Panc1 (cell line): ENCODE data around the gene INHBB. TPM values are rescaled to one million over a fixed set of nuclear protein-coding genes. Genes with fewer than 3 reads are reported as not detected.
"Not testable (repeated sequence)": the region's sequence is repeated elsewhere in the genome, so short reads cannot be mapped to it uniquely, and the experiment has no call there.

Experiments used
- ATAC-seq: fragments of 200-7000 bp; cut with Tn5 transposase; 2 replicates; pipeline ENCODE4 v1.9.1; 2020; ENCODE audit warnings: mild to moderate bottlenecking, moderate library complexity
- BruUV-seq: library from RNA; stranded (reverse); fragments of 400-500 nt; replicated peaks from 2 replicates; lab custom pipeline; 2021; lab: Mats Ljungman, UMichigan
- CTCF ChIA-PET: fragments of 300-600 bp; sonication (Branson Sonifier 250); formaldehyde crosslinking; loops from one replicate; lab custom pipeline; 2022; ENCODE audit warnings: antibody characterized with exemption; lab: Charles Lee
- POLR2A ChIA-PET: fragments of 300-600 bp; sonication (Branson Sonifier 250); formaldehyde crosslinking; loops from one replicate; lab custom pipeline; 2022; ENCODE audit warnings: antibody characterized with exemption; lab: Charles Lee
- DNase-seq: peaks from one replicate; pipeline ENCODE4 v3.0.0-alpha.2; 2010; ENCODE audit warnings: low read depth, low spot score
- H3K27ac ChIP-seq: 2 replicates; pipeline ENCODE4 v1.5.1; 2011; ENCODE audit warnings: mild to moderate bottlenecking, low read length, inconsistent platforms
- H3K27me3 ChIP-seq: fragments of 200-500 bp; sonication (Bioruptor generic); 2 replicates; pipeline ENCODE4 v1.6.0; 2014; ENCODE audit warnings: low read length, inconsistent platforms; ENCODE audit not compliant: control insufficient read depth, insufficient read depth
- H3K36me3 ChIP-seq: fragments of 200-500 bp; sonication (Bioruptor generic); 2 replicates; pipeline ENCODE4 v1.5.1; 2014; ENCODE audit warnings: inconsistent platforms, mild to moderate bottlenecking, low read length, moderate library complexity; ENCODE audit not compliant: control insufficient read depth, insufficient read depth
- H3K4me1 ChIP-seq: 2 replicates; pipeline ENCODE4 v1.5.1; 2011; ENCODE audit warnings: inconsistent platforms, mild to moderate bottlenecking, low read length, moderate library complexity; ENCODE audit not compliant: control insufficient read depth, insufficient read depth
- H3K4me3 ChIP-seq, 2 experiments: 2 replicates each; pipeline ENCODE4 v1.5.1; 2011 to 2012; ENCODE audit warnings: low read depth in 2 of 2, low read length in 2 of 2, mild to moderate bottlenecking in 2 of 2, inconsistent platforms in 1 of 2, moderate library complexity in 1 of 2
- H3K9me3 ChIP-seq: fragments of 200-500 bp; sonication (Bioruptor generic); 2 replicates; pipeline ENCODE4 v1.5.1; 2014; ENCODE audit warnings: low read depth, mild to moderate bottlenecking, inconsistent platforms, low read length, moderate library complexity; ENCODE audit not compliant: control insufficient read depth, insufficient read depth
- POLR2AphosphoS5 ChIP-seq: IDR thresholded peaks from 2 replicates; pipeline ENCODE4 v1.6.1; 2012; ENCODE audit warnings: mild to moderate bottlenecking, low read depth, low read length, moderate library complexity
- SIN3A ChIP-seq: IDR thresholded peaks from 2 replicates; pipeline ENCODE4 v1.6.1; 2012; ENCODE audit warnings: low read depth, mild to moderate bottlenecking, low read length, moderate library complexity, borderline replicate concordance; ENCODE audit not compliant: insufficient read depth
- TCF7L2 ChIP-seq: IDR thresholded peaks from 2 replicates; pipeline ENCODE4 v1.6.1; 2011; ENCODE audit warnings: mild to moderate bottlenecking, low read depth, low read length, inconsistent platforms
- in situ Hi-C: cut with HindIII; loops from 2 replicates; pipeline ENCODE4 v1.10.0; 2016; ENCODE audit warnings: low sequenced_read_pairs, low pct_unique_long_range_greater_than_20kb
- intact Hi-C: fragments of 100-400 bp; cut with micrococcal nuclease; formaldehyde crosslinking; loops from one replicate; pipeline ENCODE4 v1.10.0; 2022; ENCODE audit not compliant: unreplicated experiment
- total RNA-seq: library from RNA; stranded (reverse); gene quantifications from one replicate; pipeline ENCODE4 v1.2.1, GENCODE V29; 2021; ENCODE audit not compliant: unreplicated experiment
- TF ChIP-seq, protein P1 (sequence below), 2 experiments: IDR thresholded peaks; 2 replicates each; pipeline ENCODE4 v1.6.1; 2011 to 2012; ENCODE audit warnings: low read depth in 2 of 2, control low read depth in 1 of 2, low read length in 1 of 2, mild to moderate bottlenecking in 1 of 2, moderate library complexity in 1 of 2; ENCODE audit not compliant: insufficient read depth in 1 of 2
- TF ChIP-seq, protein P2 (sequence below): fragments of 450-650 bp; IDR thresholded peaks from 2 replicates; pipeline ENCODE4 v1.5.1; 2017; ENCODE audit warnings: mild to moderate bottlenecking

Gene INHBB
- total RNA-seq, 1 experiment from 2014 or later: 38.2 TPM

DNA sequence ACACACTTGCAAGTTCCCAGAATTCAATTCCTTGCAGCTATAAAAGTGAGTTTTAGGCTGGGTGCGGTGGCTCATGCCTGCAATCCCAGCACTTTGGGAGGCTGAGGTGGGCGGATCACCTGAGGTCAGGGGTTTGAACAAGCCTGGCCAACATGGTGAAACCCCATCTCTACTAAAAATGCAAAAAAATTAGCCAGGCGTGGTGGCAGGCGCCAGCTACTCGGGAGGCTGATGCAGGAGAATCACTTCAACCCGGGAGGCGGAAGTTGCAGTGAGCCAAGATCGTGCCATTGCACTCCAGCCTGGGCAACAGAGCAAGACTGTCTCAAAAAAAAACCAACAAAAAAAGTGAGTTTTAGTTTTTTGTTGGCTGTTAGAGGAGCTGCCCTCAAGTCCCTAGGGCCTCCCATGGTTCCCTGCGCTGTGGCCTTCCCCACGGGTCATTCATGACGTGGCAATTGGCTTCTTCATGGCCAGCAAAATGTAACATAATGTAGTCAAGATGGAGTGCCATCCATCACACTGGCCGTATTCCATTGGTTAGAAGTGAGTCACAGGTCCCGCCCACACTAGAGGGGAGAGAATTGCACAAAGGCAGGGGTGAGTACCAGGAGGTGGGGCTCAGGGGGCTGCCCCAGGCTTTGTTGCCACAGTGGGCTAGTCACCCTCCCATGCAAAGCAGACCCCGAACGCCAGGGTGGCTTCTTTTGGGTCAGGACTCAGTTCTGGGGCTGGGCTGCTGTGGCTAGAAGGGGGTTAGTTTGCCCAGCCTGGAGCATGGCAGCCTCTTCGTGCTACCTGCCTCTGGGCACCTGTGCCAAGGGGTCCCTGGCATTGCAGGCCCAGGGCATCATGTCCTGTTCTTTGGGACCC is 37.7 kb upstream of the INHBB start:
- CTCF ChIA-PET: interaction anchor here (0.7 kb wide), 1 partner anchor 81 kb away, joined by 4 read pairs; no protein-coding TSS in a partner anchor
- no peaks in the 10 kb centered on the region for H3K9me3 ChIP-seq
- H3K27me3 ChIP-seq: no peaks in the 10 kb centered on the region
- no peak overlapping the region for H3K4me3 ChIP-seq
- H3K27ac ChIP-seq: no peak overlapping the region
- intact Hi-C loops (no loop called here), in situ Hi-C loops (no loop called here)
- TF ChIP-seq, protein P1, sequence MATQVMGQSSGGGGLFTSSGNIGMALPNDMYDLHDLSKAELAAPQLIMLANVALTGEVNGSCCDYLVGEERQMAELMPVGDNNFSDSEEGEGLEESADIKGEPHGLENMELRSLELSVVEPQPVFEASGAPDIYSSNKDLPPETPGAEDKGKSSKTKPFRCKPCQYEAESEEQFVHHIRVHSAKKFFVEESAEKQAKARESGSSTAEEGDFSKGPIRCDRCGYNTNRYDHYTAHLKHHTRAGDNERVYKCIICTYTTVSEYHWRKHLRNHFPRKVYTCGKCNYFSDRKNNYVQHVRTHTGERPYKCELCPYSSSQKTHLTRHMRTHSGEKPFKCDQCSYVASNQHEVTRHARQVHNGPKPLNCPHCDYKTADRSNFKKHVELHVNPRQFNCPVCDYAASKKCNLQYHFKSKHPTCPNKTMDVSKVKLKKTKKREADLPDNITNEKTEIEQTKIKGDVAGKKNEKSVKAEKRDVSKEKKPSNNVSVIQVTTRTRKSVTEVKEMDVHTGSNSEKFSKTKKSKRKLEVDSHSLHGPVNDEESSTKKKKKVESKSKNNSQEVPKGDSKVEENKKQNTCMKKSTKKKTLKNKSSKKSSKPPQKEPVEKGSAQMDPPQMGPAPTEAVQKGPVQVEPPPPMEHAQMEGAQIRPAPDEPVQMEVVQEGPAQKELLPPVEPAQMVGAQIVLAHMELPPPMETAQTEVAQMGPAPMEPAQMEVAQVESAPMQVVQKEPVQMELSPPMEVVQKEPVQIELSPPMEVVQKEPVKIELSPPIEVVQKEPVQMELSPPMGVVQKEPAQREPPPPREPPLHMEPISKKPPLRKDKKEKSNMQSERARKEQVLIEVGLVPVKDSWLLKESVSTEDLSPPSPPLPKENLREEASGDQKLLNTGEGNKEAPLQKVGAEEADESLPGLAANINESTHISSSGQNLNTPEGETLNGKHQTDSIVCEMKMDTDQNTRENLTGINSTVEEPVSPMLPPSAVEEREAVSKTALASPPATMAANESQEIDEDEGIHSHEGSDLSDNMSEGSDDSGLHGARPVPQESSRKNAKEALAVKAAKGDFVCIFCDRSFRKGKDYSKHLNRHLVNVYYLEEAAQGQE (IDR thresholded peaks at IDR 0.05; ENCODE audit: insufficient read depth in 1 of 2, low read depth in 2 of 2, low read length in 1 of 2): no peak
- TF ChIP-seq, protein P2, sequence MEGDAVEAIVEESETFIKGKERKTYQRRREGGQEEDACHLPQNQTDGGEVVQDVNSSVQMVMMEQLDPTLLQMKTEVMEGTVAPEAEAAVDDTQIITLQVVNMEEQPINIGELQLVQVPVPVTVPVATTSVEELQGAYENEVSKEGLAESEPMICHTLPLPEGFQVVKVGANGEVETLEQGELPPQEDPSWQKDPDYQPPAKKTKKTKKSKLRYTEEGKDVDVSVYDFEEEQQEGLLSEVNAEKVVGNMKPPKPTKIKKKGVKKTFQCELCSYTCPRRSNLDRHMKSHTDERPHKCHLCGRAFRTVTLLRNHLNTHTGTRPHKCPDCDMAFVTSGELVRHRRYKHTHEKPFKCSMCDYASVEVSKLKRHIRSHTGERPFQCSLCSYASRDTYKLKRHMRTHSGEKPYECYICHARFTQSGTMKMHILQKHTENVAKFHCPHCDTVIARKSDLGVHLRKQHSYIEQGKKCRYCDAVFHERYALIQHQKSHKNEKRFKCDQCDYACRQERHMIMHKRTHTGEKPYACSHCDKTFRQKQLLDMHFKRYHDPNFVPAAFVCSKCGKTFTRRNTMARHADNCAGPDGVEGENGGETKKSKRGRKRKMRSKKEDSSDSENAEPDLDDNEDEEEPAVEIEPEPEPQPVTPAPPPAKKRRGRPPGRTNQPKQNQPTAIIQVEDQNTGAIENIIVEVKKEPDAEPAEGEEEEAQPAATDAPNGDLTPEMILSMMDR: no peak
- TF ChIP-seq SIN3A (no peak), TCF7L2 (no peak), POLR2AphosphoS5 (no peak)
- no TSS peak for BruUV-seq
- POLR2A ChIA-PET: no interaction called here
- ATAC-seq (no peak), DNase-seq (no peak)
- no peaks in the 10 kb centered on the region for H3K36me3 ChIP-seq
- no peaks in the 10 kb centered on the region; the same call in 1 of the 2 replicates for H3K4me1 ChIP-seq

DNA sequence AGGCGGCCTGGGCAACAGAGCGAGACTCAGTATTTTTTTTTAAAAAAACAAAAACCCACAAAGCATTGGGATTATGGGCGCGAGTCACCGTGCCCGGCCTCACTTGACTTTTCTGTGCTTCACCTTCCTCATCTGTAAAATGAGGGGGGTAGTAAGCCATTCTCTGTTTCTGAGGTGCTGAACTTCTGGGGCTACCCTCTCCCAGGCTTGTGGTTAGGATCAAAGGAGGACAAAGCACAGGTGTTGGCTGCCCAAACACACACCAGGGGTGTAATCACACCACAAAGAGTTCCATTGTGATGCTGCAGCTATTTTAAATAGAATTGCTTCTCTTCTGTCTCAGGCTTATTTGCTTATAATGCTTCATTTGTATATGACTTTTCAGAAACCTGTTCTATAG is 35.8 kb upstream of the INHBB start:
- Histone ChIP-seq H3K27ac (no peak overlapping the region), H3K36me3 (no peaks in the 10 kb centered on the region), H3K4me3 (no peak overlapping the region), H3K27me3 (no peaks in the 10 kb centered on the region), H3K9me3 (no peaks in the 10 kb centered on the region), H3K4me1 (no peaks in the 10 kb centered on the region; the same call in 1 of the 2 replicates)
- in situ Hi-C loops: no loop called here
- POLR2A ChIA-PET: no interaction called here
- CTCF ChIA-PET: no interaction called here
- TF ChIP-seq POLR2AphosphoS5: no peak
- TF ChIP-seq TCF7L2: no peak
- TF ChIP-seq, protein P1 (IDR thresholded peaks at IDR 0.05; ENCODE audit: insufficient read depth in 1 of 2, low read depth in 2 of 2, low read length in 1 of 2): no peak
- TF ChIP-seq SIN3A: no peak
- TF ChIP-seq, protein P2: no peak
- no TSS peak for BruUV-seq
- intact Hi-C loops: loop anchor here (5.0 to 10.0 kb wide), 3 partner anchors 83 to 365 kb away; no protein-coding TSS in a partner anchor
- no peak for DNase-seq
- no peak for ATAC-seq

DNA sequence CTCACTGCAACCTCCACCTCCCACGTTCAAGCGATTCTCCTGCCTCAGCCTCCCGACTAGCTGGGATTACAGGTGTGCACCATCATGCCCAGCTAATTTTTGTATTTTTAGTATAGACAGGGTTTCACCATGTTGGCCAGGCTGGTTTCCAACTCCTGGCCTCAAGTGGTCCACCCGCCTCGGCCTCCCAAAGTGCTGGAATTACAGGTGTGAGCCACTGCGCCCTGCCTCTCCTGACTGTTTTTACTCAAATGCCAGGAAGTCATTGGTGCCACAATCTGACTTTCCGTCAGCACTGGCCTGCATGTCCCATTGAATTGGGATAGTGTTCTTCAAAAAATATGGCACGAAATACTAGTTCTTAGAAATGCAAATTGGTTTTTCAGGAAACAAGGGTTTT is 35.1 kb upstream of the INHBB start:
- H3K27me3 ChIP-seq, BruUV-seq, H3K36me3 ChIP-seq, ATAC-seq, in situ Hi-C loops, H3K4me1 ChIP-seq, H3K27ac ChIP-seq, H3K4me3 ChIP-seq, POLR2A ChIA-PET, DNase-seq, H3K9me3 ChIP-seq: not testable (repeated sequence)
- intact Hi-C loops: loop anchor here (5.0 to 10.0 kb wide), 3 partner anchors 84 to 364 kb away; no protein-coding TSS in a partner anchor
- CTCF ChIA-PET: interaction anchor here (0.7 kb wide), 2 partner anchors 14 to 47 kb away, joined by 4 read pairs; no protein-coding TSS in a partner anchor
